ENCODE data around the gene TRPM3.

TRPM3 gene

GRCh38 chr9:70531311-70531710, 590.1 kb downstream of the TRPM3 start:
- Histone ChIP-seq H3K27me3 (replicated peaks) (no peaks in the 10 kb centered on the region), H3K36me3 (replicated peaks) (no peaks in the 10 kb centered on the region), H3K27ac (no peak overlapping the region), H3K4me3 (ENCODE audit: low read depth, low read length) (no peak overlapping the region)
- in situ Hi-C loops (cut with HindIII; ENCODE audit: low pct_ligation_motif_present, low sequenced_read_pairs), result no loop called here
- TF ChIP-seq CTCF (IDR thresholded peaks at IDR 0.05; ENCODE audit: low read depth, low read length, missing control alignments), result no peak
- DNase-seq, result no peak

- H3K27ac ChIP-seq, result no peak overlapping the region
- H3K4me3 ChIP-seq (ENCODE audit: low read depth, low read length), result no peak overlapping the region
- no peaks in the 10 kb centered on the region for H3K27me3 ChIP-seq (replicated peaks)
- in situ Hi-C loops (cut with HindIII; ENCODE audit: low pct_ligation_motif_present, low sequenced_read_pairs), result no loop called here
- H3K36me3 ChIP-seq (replicated peaks), result no peaks in the 10 kb centered on the region
- no peak for DNase-seq
- TF ChIP-seq CTCF (IDR thresholded peaks at IDR 0.05; ENCODE audit: low read depth, low read length, missing control alignments), result no peak
These were observed 590.7 kb downstream of the TRPM3 start for GRCh38 chr9:70530716-70531115.

GRCh38 chr9:70529833-70530232, 591.6 kb downstream of the TRPM3 start:
- DNase-seq, result no peak
- Histone ChIP-seq H3K36me3 (replicated peaks) (no peaks in the 10 kb centered on the region), H3K4me3 (ENCODE audit: low read depth, low read length) (no peak overlapping the region), H3K27me3 (replicated peaks) (no peaks in the 10 kb centered on the region), H3K27ac (no peak overlapping the region)
- no peak for TF ChIP-seq CTCF (IDR thresholded peaks at IDR 0.05; ENCODE audit: low read depth, low read length, missing control alignments)
- in situ Hi-C loops (cut with HindIII; ENCODE audit: low pct_ligation_motif_present, low sequenced_read_pairs), result no loop called here

- Histone ChIP-seq H3K27ac (no peak overlapping the region), H3K36me3 (replicated peaks) (no peaks in the 10 kb centered on the region), H3K27me3 (replicated peaks) (no peaks in the 10 kb centered on the region), H3K4me3 (ENCODE audit: low read depth, low read length) (no peak overlapping the region)
- no peak for DNase-seq
- TF ChIP-seq CTCF (IDR thresholded peaks at IDR 0.05; ENCODE audit: low read depth, low read length, missing control alignments), result no peak
- in situ Hi-C loops (cut with HindIII; ENCODE audit: low pct_ligation_motif_present, low sequenced_read_pairs), result no loop called here
These were observed 592.0 kb downstream of the TRPM3 start for GRCh38 chr9:70529377-70529776.

- no peaks in the 10 kb centered on the region for H3K36me3 ChIP-seq (replicated peaks)
- no peak overlapping the region for H3K27ac ChIP-seq
- no peak overlapping the region for H3K4me3 ChIP-seq (ENCODE audit: low read depth, low read length)
- no peak for DNase-seq
- H3K27me3 ChIP-seq (replicated peaks), result no peaks in the 10 kb centered on the region
- TF ChIP-seq CTCF (IDR thresholded peaks at IDR 0.05; ENCODE audit: low read depth, low read length, missing control alignments), result no peak
- in situ Hi-C loops (cut with HindIII; ENCODE audit: low pct_ligation_motif_present, low sequenced_read_pairs), result no loop called here
These were observed 594.5 kb downstream of the TRPM3 start for GRCh38 chr9:70526902-70527301.

- DNase-seq, result peak; percentile 12
- no peak overlapping the region for H3K27ac ChIP-seq
- H3K27me3 ChIP-seq (replicated peaks), result no peaks in the 10 kb centered on the region
- H3K4me3 ChIP-seq (ENCODE audit: low read depth, low read length), result no peak overlapping the region
- no peaks in the 10 kb centered on the region for H3K36me3 ChIP-seq (replicated peaks)
- in situ Hi-C loops (cut with HindIII; ENCODE audit: low pct_ligation_motif_present, low sequenced_read_pairs), result no loop called here
- no peak for TF ChIP-seq CTCF (IDR thresholded peaks at IDR 0.05; ENCODE audit: low read depth, low read length, missing control alignments)
These were observed 595.9 kb downstream of the TRPM3 start for GRCh38 chr9:70525519-70525918.
